GM19395 (cell line): ENCODE data around the gene IL7R.
"Not testable (repeated sequence)": the region's sequence is repeated elsewhere in the genome, so short reads cannot be mapped to it uniquely, and the experiment has no call there.

Experiments
- ATAC-seq: cut with Tn5 transposase; IDR thresholded peaks from one replicate; pipeline ENCODE4 v1.9.1; 2021; ENCODE audit warnings: mild to moderate bottlenecking, moderate library complexity; ENCODE audit not compliant: unreplicated experiment

IL7R gene

DNA sequence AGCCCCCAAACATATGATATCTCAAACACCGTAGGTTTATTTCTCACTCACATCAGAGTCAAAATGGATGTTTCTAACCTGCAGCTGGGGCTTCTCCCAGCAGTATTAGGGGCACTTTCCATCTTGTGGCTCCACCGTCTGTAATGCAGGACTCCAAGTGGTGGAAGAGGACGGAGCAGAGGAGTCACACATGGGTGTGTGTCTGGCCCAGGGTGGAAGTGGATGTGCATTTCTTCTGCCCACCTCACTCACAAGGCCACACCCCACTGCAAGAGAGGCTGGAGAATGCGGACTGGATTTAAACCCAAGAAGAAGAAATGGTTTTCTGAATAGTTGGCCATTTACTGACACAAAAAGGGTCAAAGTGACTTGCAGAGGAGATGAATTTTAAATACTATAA, 13.9 kb downstream of the IL7R start:
- ATAC-seq: no peak

GRCh38 chr5:35876454-35876853, 19.8 kb downstream of the IL7R start:
- ATAC-seq: no peak

DNA sequence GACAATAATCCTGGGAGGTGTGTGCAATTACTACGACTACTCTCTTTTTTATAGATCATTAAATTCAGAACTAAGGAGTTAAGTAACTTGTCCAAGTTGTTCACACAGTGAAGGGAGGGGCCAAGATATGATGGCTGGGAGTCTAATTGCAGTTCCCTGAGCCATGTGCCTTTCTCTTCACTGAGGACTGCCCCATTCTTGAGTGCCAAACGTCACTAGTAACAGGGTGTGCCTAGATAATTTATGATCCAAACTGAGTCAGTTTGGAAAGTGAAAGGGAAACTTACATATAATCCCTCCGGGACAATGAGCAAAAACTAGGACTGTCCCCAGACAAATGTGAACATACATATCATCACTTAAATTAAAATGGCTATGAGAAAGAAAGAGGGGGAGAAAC, 20.2 kb downstream of the IL7R start:
- ATAC-seq: no peak

GRCh38 chr5:35877655-35878054, 21.0 kb downstream of the IL7R start:
- ATAC-seq: no peak

DNA sequence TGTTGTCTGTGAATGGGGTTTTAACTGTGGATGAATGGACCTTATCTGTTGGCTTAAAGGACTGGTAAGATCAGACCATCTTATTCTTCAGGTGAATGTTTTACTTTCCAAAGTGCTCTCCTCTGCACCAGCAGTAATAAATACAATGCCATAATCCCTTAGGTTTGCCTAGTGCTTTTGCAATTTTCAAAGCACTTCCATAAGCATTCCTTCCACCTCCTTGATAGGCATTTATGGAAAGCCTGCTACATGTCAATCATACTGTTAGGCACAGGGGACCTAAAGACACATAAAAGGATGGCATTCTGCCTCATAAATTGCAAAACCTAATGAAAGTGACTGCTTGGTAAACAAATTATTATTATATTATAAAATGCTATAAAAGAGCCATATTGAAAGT, 21.4 kb downstream of the IL7R start:
- no peak for ATAC-seq

GRCh38 chr5:35879096-35879495, 22.4 kb downstream of the IL7R start:
- no peak for ATAC-seq

- ATAC-seq: no peak
Measured at GRCh38 chr5:35879649-35880048, 23.0 kb downstream of the IL7R start.

DNA sequence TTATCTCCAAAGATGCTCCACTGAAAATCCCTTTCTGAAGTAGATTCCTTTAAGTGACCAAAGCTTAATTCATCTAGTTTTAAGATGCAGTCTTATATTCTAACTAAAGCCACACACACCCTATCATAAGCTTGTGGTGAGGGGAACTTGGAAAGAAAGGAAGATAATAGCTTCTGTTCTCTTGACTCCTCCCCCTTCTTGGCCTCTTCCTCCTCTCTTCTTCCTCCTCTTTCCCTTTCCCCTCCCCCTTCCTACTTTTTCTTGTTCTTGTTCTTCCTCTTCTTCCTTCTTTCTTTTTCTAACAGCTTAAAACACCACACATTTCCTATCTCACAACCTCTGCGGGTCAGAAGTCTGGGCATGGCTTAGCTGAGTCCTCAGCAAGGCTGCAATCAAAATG, 23.5 kb downstream of the IL7R start:
- no peak for ATAC-seq

DNA sequence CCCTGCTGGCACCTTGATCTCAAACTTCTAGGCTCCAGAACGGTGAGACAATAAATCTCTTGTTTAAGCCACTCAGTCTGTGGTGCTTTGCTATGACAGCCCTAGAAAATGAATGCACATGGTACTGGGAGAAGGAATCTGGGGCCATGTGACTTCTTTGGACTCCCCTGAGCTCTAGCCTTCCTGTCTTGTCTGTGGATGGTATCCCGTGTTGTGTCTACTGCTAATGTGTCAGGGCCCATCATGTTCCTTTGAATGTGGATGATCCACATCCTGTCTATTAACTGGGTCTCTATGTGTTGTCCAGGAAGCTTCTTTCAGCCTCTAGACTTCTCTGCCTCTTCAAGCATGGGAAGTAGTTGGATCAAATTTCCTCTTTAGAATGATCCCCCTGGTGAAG, 25.1 kb downstream of the IL7R start:
- ATAC-seq: no peak

DNA sequence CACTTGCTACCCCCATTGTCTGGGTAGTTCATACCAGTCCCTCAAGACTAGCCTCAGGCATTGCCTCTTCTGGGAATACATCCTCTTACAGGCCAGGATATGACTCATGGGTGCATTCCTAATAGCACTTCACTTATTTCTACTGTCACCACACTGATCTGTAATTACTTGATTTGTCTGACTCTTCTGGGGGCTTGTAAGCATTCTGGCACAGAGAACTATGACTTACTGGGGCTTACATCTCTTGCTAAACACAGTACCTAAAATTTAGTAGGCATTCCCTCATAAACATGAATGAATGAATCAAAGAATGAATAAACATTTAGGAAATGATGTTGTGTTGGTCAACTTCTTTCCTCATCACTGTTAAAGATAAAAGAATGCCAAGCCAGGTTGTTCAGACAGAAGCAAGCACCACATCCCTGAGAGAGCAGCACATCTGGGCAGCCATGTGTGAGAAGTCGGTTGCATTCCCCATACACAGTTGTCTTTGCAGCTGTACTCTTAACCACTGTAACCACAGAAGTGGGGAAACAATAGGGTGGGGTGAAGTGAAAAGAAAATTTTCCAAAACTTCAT, 27.6 kb downstream of the IL7R start:
- peak; percentile 88 for ATAC-seq

DNA sequence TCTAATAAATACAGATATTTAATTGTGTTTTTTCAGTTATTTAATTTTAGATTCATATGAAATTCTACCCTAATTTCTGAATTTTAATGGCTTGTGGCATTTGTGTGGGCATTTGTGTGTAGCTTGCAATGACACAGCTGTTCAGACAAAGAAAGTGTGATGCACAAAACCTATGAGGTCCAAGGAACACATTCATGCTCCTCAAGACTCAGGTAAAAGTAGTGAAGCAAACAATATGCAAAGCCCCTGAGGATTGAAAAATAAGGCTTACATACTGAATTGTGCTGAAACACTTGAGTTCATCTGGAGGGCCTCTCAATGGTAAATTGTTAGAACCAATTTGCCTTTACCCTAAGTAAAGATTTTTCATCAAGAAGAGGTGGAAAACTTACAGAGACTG, 28.1 kb downstream of the IL7R start:
- ATAC-seq: peak; percentile 40

- ATAC-seq: no peak
Measured at GRCh38 chr5:35886381-35886780, 29.7 kb downstream of the IL7R start.

- no peak for ATAC-seq
Measured at GRCh38 chr5:35887321-35888100, 30.8 kb downstream of the IL7R start.

GRCh38 chr5:35890021-35891020, 33.6 kb downstream of the IL7R start:
- no peak for ATAC-seq

DNA sequence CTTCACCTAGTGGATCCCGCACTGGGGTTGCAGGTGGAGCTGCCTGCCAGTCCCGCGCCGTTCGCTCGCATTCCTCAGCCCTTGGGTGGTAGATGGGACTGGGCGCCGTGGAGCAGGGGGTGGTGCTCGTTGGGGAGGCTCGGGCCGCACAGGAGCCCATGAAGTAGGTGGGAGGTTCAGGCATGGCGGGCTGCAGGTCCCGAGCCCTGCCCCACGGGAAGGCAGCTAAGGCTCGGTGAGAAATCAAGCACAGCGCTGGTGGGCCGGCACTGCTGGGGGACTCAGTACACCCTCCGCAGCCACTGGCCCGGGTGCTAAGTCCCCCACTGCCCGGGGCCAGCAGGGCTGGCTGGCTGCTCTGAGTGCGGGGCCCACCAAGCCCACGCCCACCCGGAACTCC, 36.1 kb downstream of the IL7R start:
- not testable (repeated sequence) for ATAC-seq

DNA sequence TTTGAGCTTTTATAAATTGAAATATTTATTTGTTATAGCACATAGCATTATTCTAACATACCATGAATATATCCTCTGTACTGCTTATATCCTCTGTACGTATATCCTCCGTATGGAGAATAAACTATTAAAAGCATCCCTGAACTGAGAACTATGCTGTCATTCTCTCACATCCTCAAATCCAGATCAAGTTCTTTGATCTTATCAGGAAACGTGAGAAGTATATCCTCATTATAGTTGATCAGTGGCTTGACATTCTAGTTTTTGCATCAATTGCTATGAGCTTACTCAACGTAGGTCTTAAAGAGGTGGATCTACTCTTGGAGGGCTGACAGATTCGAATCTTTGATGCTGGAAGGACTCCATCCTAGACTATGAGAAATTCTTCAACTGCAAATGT, 37.4 kb downstream of the IL7R start:
- no peak for ATAC-seq

- ATAC-seq: no peak
Measured at GRCh38 chr5:35898952-35899660, 42.4 kb downstream of the IL7R start.

DNA sequence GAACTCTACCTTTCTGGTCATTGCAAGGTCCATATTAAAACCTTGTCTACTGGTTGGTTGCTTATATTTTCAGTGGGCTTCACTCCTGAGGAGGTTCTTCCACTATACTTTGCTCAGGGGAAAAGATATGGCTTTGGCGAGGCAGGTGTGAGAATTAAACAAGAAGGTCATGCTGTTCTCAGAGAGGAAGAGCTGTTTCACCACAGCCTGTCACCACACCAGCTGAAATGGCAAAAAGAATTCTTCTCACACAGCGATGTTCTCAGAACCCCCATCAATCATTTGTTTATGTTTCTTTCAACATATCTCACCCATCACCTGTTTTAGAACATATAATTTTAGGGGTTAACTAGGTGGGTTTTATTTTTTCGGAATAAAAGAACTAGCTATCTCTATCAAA, 43.1 kb downstream of the IL7R start:
- ATAC-seq: no peak

GRCh38 chr5:35900972-35901695, 44.4 kb downstream of the IL7R start:
- no peak for ATAC-seq

DNA sequence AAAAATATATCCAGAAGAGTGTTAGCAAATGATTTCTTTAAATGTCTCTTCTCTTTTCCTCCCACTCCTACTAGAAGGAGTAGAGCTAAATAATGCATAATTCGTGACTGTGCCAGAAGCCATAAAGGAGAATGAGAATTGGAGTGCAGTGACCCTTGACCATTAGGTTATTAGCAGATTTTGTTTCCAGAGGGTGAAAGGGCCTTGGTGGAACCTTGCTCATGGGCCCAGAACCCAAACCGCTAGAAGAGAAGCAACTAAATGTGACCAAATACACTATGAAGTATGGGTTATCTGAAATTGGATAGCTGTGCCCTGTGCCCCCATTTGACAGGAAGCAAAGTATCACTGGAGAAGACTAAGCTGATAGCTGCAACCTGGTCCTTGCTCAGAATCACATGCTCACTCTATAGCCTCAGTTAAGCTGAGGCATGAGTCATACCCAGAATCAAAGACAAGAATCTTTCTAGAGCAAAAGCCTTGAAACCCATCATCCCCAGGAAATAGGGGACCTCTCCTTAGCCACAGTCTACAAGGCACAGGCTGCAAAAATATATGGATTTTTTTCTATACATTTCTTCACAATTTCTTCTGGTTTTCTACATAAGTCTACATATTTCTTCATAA, 45.5 kb downstream of the IL7R start:
- peak; percentile 70 for ATAC-seq
